NCI-H446 (cell line): ENCODE data around the gene NHSL1.

Source experiments
- DNase-seq, 2 experiments: peaks; one replicate each; lab custom pipeline; 2025; lab: John Stamatoyannopoulos, UW

Gene NHSL1

GRCh38 chr6:138499303-138500018 lies at the start of gene NHSL1:
Gene NHSL1 (minus strand): TSS chr6:138499494. CDS start chr6:138499290, 204 bp downstream.
- DNase-seq = peak in 1 of 2 experiments; percentile 67

GRCh38 chr6:138546733-138547185 lies 47.5 kb upstream of the NHSL1 start:
- no peak for DNase-seq

- DNase-seq = peak in 1 of 2 experiments; percentile 70
Measured at GRCh38 chr6:138545621-138545980, 46.3 kb upstream of the NHSL1 start.

- no peak for DNase-seq
Measured at GRCh38 chr6:138544501-138544900, 45.2 kb upstream of the NHSL1 start.

GRCh38 chr6:138543657-138544056 lies 44.4 kb upstream of the NHSL1 start:
- DNase-seq = no peak

GRCh38 chr6:138541823-138542481 lies 42.7 kb upstream of the NHSL1 start:
- peak in 1 of 2 experiments; percentile 19 for DNase-seq

- DNase-seq = no peak
Measured at GRCh38 chr6:138540468-138540867, 41.2 kb upstream of the NHSL1 start.

GRCh38 chr6:138539876-138540275 lies 40.6 kb upstream of the NHSL1 start:
- DNase-seq = no peak

- DNase-seq = peak in 1 of 2 experiments; percentile 10
Measured at GRCh38 chr6:138538390-138539031, 39.2 kb upstream of the NHSL1 start.

- DNase-seq = no peak
Measured at GRCh38 chr6:138537106-138537505, 37.8 kb upstream of the NHSL1 start.

GRCh38 chr6:138535728-138536455 lies 36.6 kb upstream of the NHSL1 start:
- no peak for DNase-seq

GRCh38 chr6:138533667-138534066 lies 34.4 kb upstream of the NHSL1 start:
- DNase-seq = no peak

- no peak for DNase-seq
Measured at GRCh38 chr6:138531387-138531786, 32.1 kb upstream of the NHSL1 start.

GRCh38 chr6:138529478-138529877 lies 30.2 kb upstream of the NHSL1 start:
- no peak for DNase-seq

- DNase-seq = no peak
Measured at GRCh38 chr6:138528956-138529355, 29.7 kb upstream of the NHSL1 start.

GRCh38 chr6:138528137-138528536 lies 28.8 kb upstream of the NHSL1 start:
- DNase-seq = no peak

GRCh38 chr6:138527411-138528088 lies 28.3 kb upstream of the NHSL1 start:
- DNase-seq = peak in 1 of 2 experiments; percentile 9

- no peak for DNase-seq
Measured at GRCh38 chr6:138526822-138527235, 27.5 kb upstream of the NHSL1 start.

GRCh38 chr6:138525355-138525754 lies 26.1 kb upstream of the NHSL1 start:
- no peak for DNase-seq

- no peak for DNase-seq
Measured at GRCh38 chr6:138524526-138524925, 25.2 kb upstream of the NHSL1 start.

- DNase-seq = no peak
Measured at GRCh38 chr6:138523347-138524210, 24.3 kb upstream of the NHSL1 start.
